HepG2 (cell line): ENCODE measurements around the gene NEU4.

ENCODE experiments used
- TBP ChIP-seq: sonication (generic); formaldehyde crosslinking; IDR thresholded peaks from 2 replicates; pipeline ENCODE4 v1.5.0; 2020; ENCODE audit warnings: missing genetic modification reagents
- ZNF383 ChIP-seq: sonication (generic); formaldehyde crosslinking; IDR thresholded peaks from 2 replicates; pipeline ENCODE4 v1.4.0; 2020; ENCODE audit warnings: missing genetic modification reagents, mild to moderate bottlenecking, borderline replicate concordance

DNA sequence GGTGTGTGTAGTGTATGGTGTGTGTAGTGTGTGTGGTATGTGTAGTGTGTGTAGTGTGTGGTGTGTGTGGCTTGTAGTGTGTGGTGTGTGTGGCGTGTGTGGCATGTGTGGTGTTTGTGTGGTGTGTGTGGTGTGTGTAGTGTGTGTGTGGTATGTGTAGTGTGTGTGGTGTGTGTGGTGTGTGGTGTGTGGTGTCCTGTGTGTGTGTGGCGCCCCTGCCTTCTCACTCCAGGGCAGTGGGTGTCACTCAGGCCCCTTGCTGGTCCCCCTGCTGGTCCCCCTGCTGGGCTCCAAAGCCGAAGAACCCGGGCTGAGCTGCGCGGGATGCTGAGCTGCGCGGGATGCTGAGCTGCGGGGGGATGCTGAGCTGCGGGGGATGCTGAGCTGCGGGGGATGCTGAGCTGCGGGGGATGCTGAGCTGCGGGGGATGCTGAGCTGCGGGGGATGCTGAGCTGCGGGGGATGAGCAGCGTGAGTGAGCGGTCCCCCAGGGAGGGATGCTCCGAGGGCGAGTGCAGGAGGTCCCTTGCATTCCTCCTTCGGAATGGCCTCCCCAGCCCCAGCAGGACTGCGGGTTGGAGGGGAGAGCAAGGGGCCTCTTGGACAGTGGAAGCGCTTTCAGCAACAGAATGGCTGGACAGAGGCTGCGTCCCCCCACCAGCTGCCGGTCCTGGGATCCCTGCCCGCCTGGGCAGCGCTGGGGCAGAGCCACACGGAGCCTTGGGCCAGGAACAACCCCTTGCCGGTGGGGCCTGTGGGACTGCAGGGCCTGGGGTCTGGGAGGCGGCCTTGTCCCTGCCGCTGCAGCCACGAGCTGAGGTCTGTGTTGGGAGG, 57.2 kb downstream of the NEU4 start:
- TF ChIP-seq ZNF383 (CRISPR knock-in tag) = no peak
- TF ChIP-seq TBP (CRISPR knock-in tag) = no peak
